ENCODE results near the gene TRAM2. TPM values are rescaled to one million over a fixed set of nuclear protein-coding genes. Genes with fewer than 3 reads are reported as not detected.

TRAM2 gene
- total and polyA plus RNA-seq, 2 donors (not counting 3 experiments of a cell fraction or from before 2014, with no cell fraction given) = 85.7 to 98.6 TPM

DNA sequence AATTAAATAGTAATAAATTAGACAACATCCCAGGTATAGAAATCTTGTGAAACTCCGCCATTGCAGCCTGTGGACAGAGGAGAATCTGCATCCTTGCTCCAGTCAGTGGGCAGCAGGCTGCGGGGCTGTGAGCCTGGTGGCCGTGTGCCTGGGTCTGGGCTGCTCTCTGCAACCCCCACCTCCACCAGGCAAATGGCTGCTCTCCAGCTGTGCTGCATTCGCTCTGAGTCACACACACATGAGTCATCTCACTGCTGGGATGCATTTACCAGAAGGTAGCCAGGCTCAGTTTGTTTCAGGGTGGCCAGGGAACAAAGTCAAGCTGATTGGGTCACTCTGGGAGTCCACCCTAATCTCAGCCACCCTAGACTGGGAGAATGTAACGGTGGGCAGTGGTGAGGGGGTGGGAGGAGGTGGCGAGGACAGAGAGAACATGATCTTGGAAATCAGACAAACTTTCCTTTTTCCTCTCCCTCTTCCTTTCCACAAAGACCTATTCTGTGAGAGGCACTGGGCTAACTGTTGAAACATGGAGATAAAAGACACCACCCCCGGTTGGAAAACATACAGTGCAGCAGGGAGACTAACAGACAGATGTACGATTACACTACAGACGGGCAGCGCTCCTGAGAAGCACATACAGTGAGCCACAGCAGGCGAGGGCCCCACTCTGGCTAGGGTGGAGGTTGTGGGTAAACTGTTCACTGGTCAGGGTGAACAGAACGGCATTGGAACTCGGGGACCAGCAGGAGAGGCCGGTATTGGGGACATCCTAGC lies 59.2 kb downstream of the TRAM2 start:
- ChIA-PET CTCF (interaction anchor here (0.7 to 1.2 kb wide), 4 partner anchors 17 to 101 kb away, joined by 3 to 4 read pairs (median 3); partner anchors contain the start of gene TRAM2), POLR2A (interaction anchor here (1.0 kb wide), 1 partner anchor 32 kb away, joined by 3 read pairs; no protein-coding TSS in a partner anchor)
- TF ChIP-seq POLR2AphosphoS5 (IDR thresholded peaks at IDR 0.05; ENCODE audit: insufficient read depth, low read depth, low read length) (peak; percentile 90), GATA2 (IDR thresholded peaks at IDR 0.05; ENCODE audit: insufficient read depth, insufficient read length, low read depth, low read length) (peak; percentile 40), POLR2A (IDR thresholded peaks at IDR 0.05; ENCODE audit: low read depth, low read length) (peak; percentile 27), EZH2 (IDR thresholded peaks at IDR 0.05; ENCODE audit: borderline replicate concordance, low read depth, low read length, severe bottlenecking) (no peak), FOS (IDR thresholded peaks at IDR 0.05; ENCODE audit: borderline replicate concordance, insufficient read depth, low read length) (peak; percentile 99), MYC (IDR thresholded peaks at IDR 0.05; ENCODE audit: low read depth, low read length) (peak; percentile 64), JUN (IDR thresholded peaks at IDR 0.05; ENCODE audit: borderline replicate concordance, insufficient read depth, insufficient read length, low read depth) (peak; percentile 98)
- TF ChIP-seq, protein P1, sequence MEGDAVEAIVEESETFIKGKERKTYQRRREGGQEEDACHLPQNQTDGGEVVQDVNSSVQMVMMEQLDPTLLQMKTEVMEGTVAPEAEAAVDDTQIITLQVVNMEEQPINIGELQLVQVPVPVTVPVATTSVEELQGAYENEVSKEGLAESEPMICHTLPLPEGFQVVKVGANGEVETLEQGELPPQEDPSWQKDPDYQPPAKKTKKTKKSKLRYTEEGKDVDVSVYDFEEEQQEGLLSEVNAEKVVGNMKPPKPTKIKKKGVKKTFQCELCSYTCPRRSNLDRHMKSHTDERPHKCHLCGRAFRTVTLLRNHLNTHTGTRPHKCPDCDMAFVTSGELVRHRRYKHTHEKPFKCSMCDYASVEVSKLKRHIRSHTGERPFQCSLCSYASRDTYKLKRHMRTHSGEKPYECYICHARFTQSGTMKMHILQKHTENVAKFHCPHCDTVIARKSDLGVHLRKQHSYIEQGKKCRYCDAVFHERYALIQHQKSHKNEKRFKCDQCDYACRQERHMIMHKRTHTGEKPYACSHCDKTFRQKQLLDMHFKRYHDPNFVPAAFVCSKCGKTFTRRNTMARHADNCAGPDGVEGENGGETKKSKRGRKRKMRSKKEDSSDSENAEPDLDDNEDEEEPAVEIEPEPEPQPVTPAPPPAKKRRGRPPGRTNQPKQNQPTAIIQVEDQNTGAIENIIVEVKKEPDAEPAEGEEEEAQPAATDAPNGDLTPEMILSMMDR (IDR thresholded peaks at IDR 0.05; ENCODE audit: extremely low read depth in 1 of 2, insufficient read depth in 1 of 2, low read depth in 1 of 2, low read length in 2 of 2) = no peak
- TF ChIP-seq, protein P2, sequence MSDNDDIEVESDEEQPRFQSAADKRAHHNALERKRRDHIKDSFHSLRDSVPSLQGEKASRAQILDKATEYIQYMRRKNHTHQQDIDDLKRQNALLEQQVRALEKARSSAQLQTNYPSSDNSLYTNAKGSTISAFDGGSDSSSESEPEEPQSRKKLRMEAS (IDR thresholded peaks at IDR 0.05; ENCODE audit: insufficient read depth, insufficient read length) = no peak
- H3K79me2 ChIP-seq (ENCODE audit: control insufficient read depth, insufficient read depth, low read length) = peaks cover 44% of the 10 kb centered on the region
- no peaks in the 10 kb centered on the region for H3K27me3 ChIP-seq (ENCODE audit: control insufficient read depth in 2 of 2, insufficient read depth in 2 of 2, low read length in 2 of 2)
- FAIRE-seq (peak; percentile 93), DNase-seq (ENCODE audit: low read depth, low spot score) (peak; percentile 94)
- H3K9me1 ChIP-seq (replicated peaks; ENCODE audit: control insufficient read depth, extremely low read depth, insufficient read depth, low read length) = no peaks in the 10 kb centered on the region
- peaks cover 13 to 15% of the 10 kb centered on the region in 2 experiments for H3K36me3 ChIP-seq (ENCODE audit: control insufficient read depth in 2 of 2, extremely low read depth in 1 of 2, insufficient read depth in 2 of 2, low read length in 2 of 2)
- H3K9me3 ChIP-seq (replicated peaks; ENCODE audit: control insufficient read depth, insufficient read depth, low read length) = no peaks in the 10 kb centered on the region
- H3K9ac ChIP-seq (replicated peaks; ENCODE audit: extremely low read depth, insufficient read depth, low read length) = peak overlapping the region; percentile 65
- peak overlapping the region; percentile 97 for H3K27ac ChIP-seq (ENCODE audit: insufficient read depth, low read depth, low read length)
- H4K20me1 ChIP-seq (replicated peaks; ENCODE audit: control insufficient read depth, extremely low read depth, insufficient read depth, low read length) = no peaks in the 10 kb centered on the region
- H3K4me3 ChIP-seq (replicated peaks in 1 of 3; ENCODE audit: insufficient read depth in 1 of 3, low read depth in 1 of 3, low read length in 3 of 3) = no peak overlapping the region
- intact Hi-C loops (cut with micrococcal nuclease) = loop anchor here (10.0 kb wide), 1 partner anchor 477 kb away; the partner anchor contains the start of gene GSTA4
- H2AFZ ChIP-seq (ENCODE audit: low read depth, low read length) = no peak overlapping the region
- BruUV-seq (replicated peaks) = TSS peak; percentile 71
- H3K4me1 ChIP-seq (ENCODE audit: control insufficient read depth, extremely low read depth, insufficient read depth, low read length) = peaks cover 69% of the 10 kb centered on the region
- dilution Hi-C loops (cut with MboI; ENCODE audit: extremely low pct_ligation_motif_present, low sequenced_read_pairs) = no loop called here
- peak overlapping the region; percentile 53 for H3K4me2 ChIP-seq (ENCODE audit: insufficient read depth, low read length)

Measured in endothelial cell of umbilical vein (primary cell).